T-cell (primary cell): ENCODE data around the gene DEPDC1B. TPM values are rescaled to one million over a fixed set of nuclear protein-coding genes. Genes with fewer than 3 reads are reported as not detected.

Source experiments
- ATAC-seq, 4 experiments: fragments of 200-7000 bp in 3 of 4; fragments of 150-1000 bp in 1 of 4; cut with Tn5 transposase; replicated peaks in 1 of 4; 1 replicate in 3 of 4; 2 replicates in 1 of 4; pipeline ENCODE4 v1.10.0; 2021; ENCODE audit warnings: moderate library complexity in 3 of 4, mild to moderate bottlenecking in 2 of 4, moderate number of reproducible peaks in 1 of 4
- CTCF ChIA-PET, 2 donors: fragments of 300-600 bp; sonication (Branson Sonifier 250); formaldehyde crosslinking; loops; one replicate each; lab custom pipeline; 2022; ENCODE audit warnings: antibody characterized with exemption in 2 of 2; lab: Charles Lee
- POLR2A ChIA-PET, 2 donors: fragments of 300-600 bp; sonication (Branson Sonifier 250); formaldehyde crosslinking; loops; one replicate each; lab custom pipeline; 2022; ENCODE audit warnings: antibody characterized with exemption in 2 of 2; lab: Charles Lee
- DNase-seq, 35 experiments: peaks; one replicate each; pipeline versions ENCODE4 v3.0.0 to v3.0.0-alpha.2; 2013 to 2023
- H3K27ac ChIP-seq: one replicate; pipeline ENCODE4 v1.5.1; 2013; ENCODE audit warnings: low read length
- H3K27me3 ChIP-seq, 2 experiments: replicated peaks in 1 of 2; 1 replicate in 1 of 2; 2 replicates in 1 of 2; pipeline versions ENCODE4 v1.6.1 to v1.7.0; 2013; ENCODE audit warnings: low read length in 1 of 2, mixed read lengths in 1 of 2; ENCODE audit not compliant: control insufficient read depth in 2 of 2, insufficient read depth in 2 of 2; ENCODE audit errors: extremely low read depth in 1 of 2
- H3K36me3 ChIP-seq, 2 donors: 1 replicate in 1 of 2; 2 replicates in 1 of 2; pipeline versions ENCODE4 v1.6.1 to v1.7.0; 2013; ENCODE audit warnings: low read length in 1 of 2; ENCODE audit not compliant: control insufficient read depth in 2 of 2, insufficient read depth in 1 of 2; ENCODE audit errors: extremely low read depth in 1 of 2
- H3K4me1 ChIP-seq, 2 experiments: 1 replicate in 1 of 2; 2 replicates in 1 of 2; pipeline versions ENCODE4 v1.6.1 to v1.7.0; 2013; ENCODE audit warnings: low read length in 2 of 2, mixed read lengths in 1 of 2; ENCODE audit not compliant: insufficient read depth in 2 of 2, control insufficient read depth in 1 of 2; ENCODE audit errors: extremely low read depth in 1 of 2
- H3K4me3 ChIP-seq, 2 donors: 1 replicate in 1 of 2; 2 replicates in 1 of 2; pipeline versions ENCODE4 v1.5.1 to v1.7.0; 2013; ENCODE audit warnings: mild to moderate bottlenecking in 2 of 2, low read length in 1 of 2, moderate library complexity in 1 of 2; ENCODE audit not compliant: control insufficient read depth in 1 of 2; ENCODE audit errors: extremely low read depth in 1 of 2
- H3K9me3 ChIP-seq: 2 replicates; pipeline ENCODE4 v1.7.0; 2013
- H3K27ac Mint-ChIP-seq, 2 donors: one replicate each; pipeline ENCODE4 v1.8.0; 2020 to 2021; ENCODE audit warnings: mild to moderate bottlenecking in 2 of 2, mixed read lengths in 2 of 2
- H3K27me3 Mint-ChIP-seq, 2 donors: one replicate each; pipeline ENCODE4 v1.8.0; 2021 to 2022; ENCODE audit warnings: mixed read lengths in 2 of 2
- H3K36me3 Mint-ChIP-seq: one replicate; pipeline ENCODE4 v1.8.0; 2021; ENCODE audit warnings: mixed read lengths
- H3K4me1 Mint-ChIP-seq, 3 donors: one replicate each; pipeline ENCODE4 v1.8.0; 2020 to 2022; ENCODE audit warnings: mixed read lengths in 3 of 3, mild to moderate bottlenecking in 1 of 3
- H3K4me3 Mint-ChIP-seq, 3 donors: one replicate each; pipeline ENCODE4 v1.8.0; 2020 to 2022; ENCODE audit warnings: mild to moderate bottlenecking in 3 of 3, mixed read lengths in 3 of 3, moderate library complexity in 3 of 3
- H3K9me3 Mint-ChIP-seq, 3 donors: one replicate each; pipeline ENCODE4 v1.8.0; 2020 to 2022; ENCODE audit warnings: mixed read lengths in 3 of 3
- WGBS: methylation state at CpG from one replicate; pipeline ENCODE4 v1.1.5; 2013; ENCODE audit warnings: missing lambda C conversion rate; ENCODE audit not compliant: insufficient coverage; 5-methylcytosine and 5-hydroxymethylcytosine counted together
- total RNA-seq, 35 experiments: library from RNA in 6 of 35; stranded (reverse) in 6 of 35; fragments of 120-200 nt in 1 of 35; gene quantifications; one replicate each; pipeline versions ENCODE4 v1.2.1 to v1.2.4 and lab custom pipeline; 2013 to 2026

The DEPDC1B gene
- total RNA-seq, 5 donors from 2014 or later (not counting 1 experiment from before 2014, with no cell fraction given), result 0.44 to 0.98 (median 0.64) TPM

GRCh38 chr5:60701321-60701968 is 1.5 kb upstream of the DEPDC1B start:
- Mint-ChIP-seq H3K36me3 (no peaks in the 10 kb centered on the region), H3K27ac (no peak overlapping the region), H3K9me3 (no peaks in the 10 kb centered on the region), H3K27me3 (no peaks in the 10 kb centered on the region), H3K4me3 (peak overlapping the region; percentile 17 to 92 (median 91)), H3K4me1 (peaks cover 17 to 26% (median 18%) of the 10 kb centered on the region in 3 donors)
- WGBS, result 49% methylated on average over 4 of the region's 8 CpGs
- no peak overlapping the region for H3K4me3 ChIP-seq
- DNase-seq (peak in 1 of 35 experiments; percentile 32), ATAC-seq (no peak)
- ChIA-PET CTCF (interaction anchor here (0.8 to 1.9 kb wide), 3 partner anchors 23 to 52 kb away, joined by 3 to 5 read pairs (median 3); no protein-coding TSS in a partner anchor), POLR2A (no interaction called here)
- H3K4me1 ChIP-seq, result peaks cover 10 to 23% of the 10 kb centered on the region in 2 experiments
- no peaks in the 10 kb centered on the region for H3K9me3 ChIP-seq
- H3K27me3 ChIP-seq, result peaks cover 0 to 7% of the 10 kb centered on the region in 2 experiments
- no peaks in the 10 kb centered on the region for H3K36me3 ChIP-seq
- H3K27ac ChIP-seq, result no peak overlapping the region

GRCh38 chr5:60700416-60700757 is 421 bp upstream of the DEPDC1B start:
- POLR2A ChIA-PET, result interaction anchor here in 1 of 2 donors (0.6 kb wide), 1 partner anchor 27 kb away, joined by 3 read pairs; no protein-coding TSS in a partner anchor

GRCh38 chr5:60699288-60699608 is 718 bp downstream of the DEPDC1B start:
- H3K36me3 ChIP-seq, result no peaks in the 10 kb centered on the region
- H3K4me3 Mint-ChIP-seq, result peak overlapping the region; percentile 88 to 92 (median 91)
- 0% methylated on average over 9 of the region's 9 CpGs for WGBS
- peak overlapping the region; percentile 93 to 98 for H3K4me3 ChIP-seq
- no peak for ATAC-seq
- H3K27me3 ChIP-seq, result peaks cover 0 to 7% of the 10 kb centered on the region in 2 experiments
- peaks cover 17 to 26% (median 18%) of the 10 kb centered on the region in 3 donors for H3K4me1 Mint-ChIP-seq
- H3K27me3 Mint-ChIP-seq, result no peaks in the 10 kb centered on the region
- H3K4me1 ChIP-seq, result peaks cover 10 to 23% of the 10 kb centered on the region in 2 experiments
- no peaks in the 10 kb centered on the region for H3K9me3 ChIP-seq
- H3K9me3 Mint-ChIP-seq, result no peaks in the 10 kb centered on the region
- POLR2A ChIA-PET, result no interaction called here
- peak overlapping the region; percentile 21 for H3K27ac ChIP-seq
- peak overlapping the region; percentile 4 to 24 for H3K27ac Mint-ChIP-seq
- CTCF ChIA-PET, result interaction anchor here (0.6 to 1.8 kb wide), 10 partner anchors 11 to 931 kb away, joined by 3 to 7 read pairs (median 5); partner anchors contain the start of genes ELOVL7 (in 1 of the 2), ERCC8 (in 1 of the 2) and NDUFAF2 (in 1 of the 2)
- no peaks in the 10 kb centered on the region for H3K36me3 Mint-ChIP-seq
- no peak for DNase-seq

More at GRCh38 chr5:60700416-60700757, 421 bp upstream of the DEPDC1B start:
- peak overlapping the region; percentile 88 to 92 (median 91) for H3K4me3 Mint-ChIP-seq
- no peaks in the 10 kb centered on the region for H3K9me3 ChIP-seq
- ATAC-seq (peak; percentile 16 to 31 (median 26)), DNase-seq (peak in 4 of 35 experiments; percentile 1 to 8 (median 4))
- CTCF ChIA-PET, result interaction anchor here (0.6 to 1.8 kb wide), 4 partner anchors 13 to 245 kb away, joined by 3 to 7 read pairs (median 6); partner anchors contain the start of genes ERCC8 (in 1 of the 2) and NDUFAF2 (in 1 of the 2)
- peak overlapping the region; percentile 54 for H3K27ac ChIP-seq
- H3K36me3 Mint-ChIP-seq, result no peaks in the 10 kb centered on the region
- peaks cover 17 to 26% (median 18%) of the 10 kb centered on the region in 3 donors for H3K4me1 Mint-ChIP-seq
- no peaks in the 10 kb centered on the region for H3K9me3 Mint-ChIP-seq
- H3K27ac Mint-ChIP-seq, result peak overlapping the region in 1 of 2 donors; percentile 56
- WGBS, result 0% methylated on average over 11 of the region's 16 CpGs
- H3K4me1 ChIP-seq, result peaks cover 10 to 23% of the 10 kb centered on the region in 2 experiments
- H3K27me3 Mint-ChIP-seq, result no peaks in the 10 kb centered on the region
- H3K4me3 ChIP-seq, result peak overlapping the region; percentile 93 to 98
- H3K27me3 ChIP-seq, result peaks cover 0 to 7% of the 10 kb centered on the region in 2 experiments
- no peaks in the 10 kb centered on the region for H3K36me3 ChIP-seq

GRCh38 chr5:60698336-60698735 is 1.6 kb downstream of the DEPDC1B start:
- Mint-ChIP-seq H3K9me3 (no peaks in the 10 kb centered on the region), H3K27me3 (no peaks in the 10 kb centered on the region), H3K4me3 (peak overlapping the region; percentile 10 to 92 (median 29)), H3K36me3 (no peaks in the 10 kb centered on the region), H3K27ac (no peak overlapping the region), H3K4me1 (peaks cover 17 to 26% (median 18%) of the 10 kb centered on the region in 3 donors)
- Histone ChIP-seq H3K27me3 (peaks cover 0 to 7% of the 10 kb centered on the region in 2 experiments), H3K36me3 (no peaks in the 10 kb centered on the region), H3K4me3 (no peak overlapping the region), H3K9me3 (no peaks in the 10 kb centered on the region), H3K4me1 (peaks cover 10 to 23% of the 10 kb centered on the region in 2 experiments), H3K27ac (no peak overlapping the region)
- DNase-seq (no peak), ATAC-seq (no peak)
- ChIA-PET POLR2A (interaction anchor here in 1 of 2 donors (0.7 kb wide), 1 partner anchor 1185 kb away, joined by 4 read pairs; no protein-coding TSS in a partner anchor), CTCF (interaction anchor here in 1 of 2 donors (1.4 kb wide), 1 partner anchor 30 kb away, joined by 5 read pairs; no protein-coding TSS in a partner anchor)
- 97% methylated on average over 6 of the region's 7 CpGs for WGBS

GRCh38 chr5:60690326-60690725 is 9.6 kb downstream of the DEPDC1B start:
- POLR2A ChIA-PET, result no interaction called here
- DNase-seq, result no peak
- WGBS, result 100% methylated on average over 1 of the region's 4 CpGs

GRCh38 chr5:60688980-60689379 is 11.0 kb downstream of the DEPDC1B start:
- Mint-ChIP-seq H3K36me3 (no peaks in the 10 kb centered on the region), H3K9me3 (no peaks in the 10 kb centered on the region), H3K4me3 (no peak overlapping the region), H3K27ac (no peak overlapping the region), H3K27me3 (no peaks in the 10 kb centered on the region), H3K4me1 (peaks cover 0 to 3% (median 0%) of the 10 kb centered on the region in 3 donors)
- WGBS, result no CpG with 5 or more reads among the region's 1 CpG
- Histone ChIP-seq H3K36me3 (no peaks in the 10 kb centered on the region), H3K9me3 (no peaks in the 10 kb centered on the region), H3K27me3 (no peaks in the 10 kb centered on the region), H3K4me1 (no peaks in the 10 kb centered on the region), H3K4me3 (no peak overlapping the region), H3K27ac (no peak overlapping the region)
- DNase-seq, result no peak
- ChIA-PET POLR2A (no interaction called here), CTCF (interaction anchor here (0.6 to 1.5 kb wide), 3 partner anchors 11 to 20 kb away, joined by 3 to 5 read pairs (median 3); no protein-coding TSS in a partner anchor)
- ATAC-seq, result no peak

More at GRCh38 chr5:60690326-60690725, 9.6 kb downstream of the DEPDC1B start:
- Histone ChIP-seq H3K9me3 (no peaks in the 10 kb centered on the region), H3K4me3 (no peak overlapping the region), H3K27ac (no peak overlapping the region), H3K27me3 (no peaks in the 10 kb centered on the region), H3K4me1 (no peaks in the 10 kb centered on the region), H3K36me3 (no peaks in the 10 kb centered on the region)
- CTCF ChIA-PET, result interaction anchor here in 1 of 2 donors (0.6 kb wide), 1 partner anchor 15 kb away, joined by 4 read pairs; no protein-coding TSS in a partner anchor
- ATAC-seq, result no peak
- no peak overlapping the region for H3K27ac Mint-ChIP-seq
- peaks cover 0 to 2% (median 0%) of the 10 kb centered on the region in 3 donors for H3K4me1 Mint-ChIP-seq
- no peak overlapping the region for H3K4me3 Mint-ChIP-seq
- H3K9me3 Mint-ChIP-seq, result no peaks in the 10 kb centered on the region
- H3K27me3 Mint-ChIP-seq, result no peaks in the 10 kb centered on the region
- H3K36me3 Mint-ChIP-seq, result no peaks in the 10 kb centered on the region
